ENCODE data around the gene SUPT3H. TPM values are rescaled to one million over a fixed set of nuclear protein-coding genes. Genes with fewer than 3 reads are reported as not detected.

SUPT3H gene
- total and polyA plus RNA-seq, 2 of the 8 experiments (the other 6 are each of a cell fraction or from before 2014, with no cell fraction given) = 18.8 to 23.0 TPM

DNA sequence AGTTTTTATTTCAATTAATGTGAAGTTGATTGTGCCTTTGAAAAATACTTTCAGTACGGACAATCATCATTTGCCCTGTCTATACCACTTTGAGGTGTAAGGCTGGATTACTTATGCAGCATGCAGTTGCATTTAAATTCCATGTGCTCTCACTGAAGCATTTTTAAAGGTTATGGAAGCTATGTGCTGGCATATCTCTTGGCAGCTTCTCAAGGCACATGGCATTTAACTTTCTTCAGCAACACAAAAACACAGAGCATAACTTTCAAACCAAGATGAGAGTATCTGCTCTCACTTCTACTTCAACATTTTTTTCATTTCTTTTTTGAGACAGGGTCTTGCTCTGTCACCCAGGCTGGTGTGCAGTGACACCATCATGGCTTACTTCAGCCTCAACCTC, 410.3 kb downstream of the SUPT3H start:
- H2BK12ac ChIP-seq (ENCODE audit: low read depth, low read length) = no peak overlapping the region
- no peak overlapping the region for H3K18ac ChIP-seq (ENCODE audit: extremely low read depth, low read length)
- no peak overlapping the region for H3K4me3 ChIP-seq (ENCODE audit: extremely low read depth in 1 of 4, insufficient read depth in 2 of 4, low read depth in 3 of 4, low read length in 4 of 4)
- 100% methylated on average over 1 of the region's 1 CpG; no CpG with 5 or more reads in 1 of the 2 experiments for WGBS, 2 experiments (ENCODE audit: extremely low coverage in 1 of 2, insufficient coverage in 1 of 2, insufficient read length in 1 of 2, insufficient replicate concordance in 2 of 2, low coverage in 1 of 2, low lambda C conversion rate in 2 of 2, missing lambda C conversion rate in 1 of 2)
- H3K79me1 ChIP-seq (ENCODE audit: low read depth, low read length) = no peaks in the 10 kb centered on the region
- DNase-seq (ENCODE audit: low read depth in 1 of 2, low spot score in 2 of 2) (no peak), FAIRE-seq (no peak)
- TF ChIP-seq SP2 (IDR thresholded peaks at IDR 0.05; ENCODE audit: low read length) = no peak
- no peak overlapping the region for H2AK5ac ChIP-seq (ENCODE audit: low read depth, low read length)
- H4K5ac ChIP-seq (ENCODE audit: insufficient read length, low read depth, low read length) = no peak overlapping the region
- H3K79me2 ChIP-seq (ENCODE audit: control insufficient read depth in 1 of 2, insufficient read depth in 2 of 2, low read length in 2 of 2) = no peaks in the 10 kb centered on the region
- peaks cover 6% of the 10 kb centered on the region in 2 experiments for H3K9me3 ChIP-seq (ENCODE audit: insufficient read depth in 2 of 2, low read depth in 1 of 2, low read length in 1 of 2)
- H2AFZ ChIP-seq (ENCODE audit: low read length) = no peak overlapping the region
- POLR2A ChIA-PET (ENCODE audit: partially characterized antibody) = interaction anchor here (1.0 kb wide), 1 partner anchor 30 kb away, joined by 3 read pairs; no protein-coding TSS in a partner anchor
- CTCF ChIA-PET (ENCODE audit: partially characterized antibody) = interaction anchor here (1.4 kb wide), 1 partner anchor 13 kb away, joined by 3 read pairs; no protein-coding TSS in a partner anchor
- no peak overlapping the region for H3K56ac ChIP-seq (replicated peaks; ENCODE audit: insufficient read length, low read depth, low read length)
- H3K23ac ChIP-seq (ENCODE audit: insufficient read length) = no peak overlapping the region
- H4K20me1 ChIP-seq (replicated peaks in 1 of 2; ENCODE audit: control insufficient read depth in 1 of 2, insufficient read depth in 2 of 2, low read length in 2 of 2) = no peaks in the 10 kb centered on the region
- H3K4me1 ChIP-seq (replicated peaks in 1 of 4; ENCODE audit: control insufficient read depth in 3 of 4, insufficient read depth in 4 of 4, low read length in 3 of 4) = no peaks in the 10 kb centered on the region
- H3K27ac ChIP-seq (ENCODE audit: low read depth, low read length) = no peak overlapping the region
- H4K8ac ChIP-seq (ENCODE audit: extremely low read depth, insufficient read depth, low read length) = no peak overlapping the region
- no peak overlapping the region for H3K4me2 ChIP-seq (ENCODE audit: insufficient read depth in 1 of 2, low read depth in 2 of 2, low read length in 2 of 2)
- H2BK15ac ChIP-seq (ENCODE audit: low read length) = no peak overlapping the region
- no peak overlapping the region for H2BK20ac ChIP-seq (ENCODE audit: low read length)
- no peak overlapping the region for H3K9ac ChIP-seq (replicated peaks in 1 of 4; ENCODE audit: extremely low read depth in 1 of 4, low read depth in 3 of 4, low read length in 3 of 4)
- no peak overlapping the region for H2BK120ac ChIP-seq (replicated peaks; ENCODE audit: low read depth, low read length)
- no peak overlapping the region for H3K4ac ChIP-seq (replicated peaks; ENCODE audit: insufficient read length, low read depth, low read length)
- H3K36me3 ChIP-seq (ENCODE audit: control insufficient read depth in 2 of 4, insufficient read depth in 4 of 4, low read length in 3 of 4) = 0 out of 8 replicates have a peak, but pooled peaks cover 0 to 2% (median 0%) of the 10 kb centered on the region in 4 experiments
- H3K14ac ChIP-seq (ENCODE audit: insufficient read length) = no peak overlapping the region
- H2BK5ac ChIP-seq (ENCODE audit: low read depth, low read length) = no peak overlapping the region
- no peak overlapping the region for H4K91ac ChIP-seq (replicated peaks; ENCODE audit: insufficient read length, low read length)
- peaks cover 1% of the 10 kb centered on the region; the same call in 1 of the 2 replicates for H3K23me2 ChIP-seq (ENCODE audit: low read depth, low read length)
- H3K27me3 ChIP-seq (replicated peaks in 1 of 4; ENCODE audit: control insufficient read depth in 3 of 4, extremely low read depth in 1 of 4, insufficient read depth in 3 of 4, low read length in 3 of 4) = no peaks in the 10 kb centered on the region
